ENCODE data around the gene VWA8.

The VWA8 gene

GRCh38 chr13:41547251-41548000 is 413.5 kb downstream of the VWA8 start:
- TF ChIP-seq ZNF16 (tag by site-specific recombination; IDR thresholded peaks at IDR 0.05; ENCODE audit: low read depth) (no peak), ZNF18 (tag by site-specific recombination; IDR thresholded peaks at IDR 0.05) (no peak), ZIC2 (tag by site-specific recombination; IDR thresholded peaks at IDR 0.05) (peak; percentile 72), PBX3 (CRISPR knock-in tag; IDR thresholded peaks at IDR 0.05) (no peak), ZNF658 (tag by site-specific recombination; IDR thresholded peaks at IDR 0.05) (no peak)
- no peaks in the 10 kb centered on the region for H3K4me1 ChIP-seq (ENCODE audit: control insufficient read depth, insufficient read depth, low read length)
- no peak overlapping the region for H3K4me3 ChIP-seq (ENCODE audit: low read depth, low read length)
- POLR2A ChIA-PET = no interaction called here
- H3K27ac ChIP-seq (ENCODE audit: extremely low read depth, low read depth, low read length) = no peak overlapping the region
- CTCF ChIA-PET = no interaction called here
- no peaks in the 10 kb centered on the region for H3K9me3 ChIP-seq (ENCODE audit: control insufficient read depth, insufficient read depth, low read depth, low read length)
- no peaks in the 10 kb centered on the region for H3K36me3 ChIP-seq (ENCODE audit: control insufficient read depth in 2 of 2, insufficient read depth in 1 of 2, low read length in 2 of 2)

- Histone ChIP-seq H3K9me3 (ENCODE audit: control insufficient read depth, insufficient read depth, low read depth, low read length) (no peaks in the 10 kb centered on the region), H3K4me3 (ENCODE audit: low read depth, low read length) (no peak overlapping the region), H3K27ac (ENCODE audit: extremely low read depth, low read depth, low read length) (no peak overlapping the region), H3K4me1 (ENCODE audit: control insufficient read depth, insufficient read depth, low read length) (no peaks in the 10 kb centered on the region), H3K36me3 (ENCODE audit: control insufficient read depth in 2 of 2, insufficient read depth in 1 of 2, low read length in 2 of 2) (no peaks in the 10 kb centered on the region)
- CTCF ChIA-PET = no interaction called here
- no peak for TF ChIP-seq AEBP2 (tag by site-specific recombination; IDR thresholded peaks at IDR 0.05; ENCODE audit: borderline replicate concordance)
- POLR2A ChIA-PET = no interaction called here
Observed at GRCh38 chr13:41546372-41547190, 414.3 kb downstream of the VWA8 start.

GRCh38 chr13:41545432-41545707 is 415.5 kb downstream of the VWA8 start:
- H3K27ac ChIP-seq (ENCODE audit: extremely low read depth, low read depth, low read length) = no peak overlapping the region
- CTCF ChIA-PET = no interaction called here
- no peaks in the 10 kb centered on the region for H3K9me3 ChIP-seq (ENCODE audit: control insufficient read depth, insufficient read depth, low read depth, low read length)
- no peak overlapping the region for H3K4me3 ChIP-seq (ENCODE audit: low read depth, low read length)
- H3K4me1 ChIP-seq (ENCODE audit: control insufficient read depth, insufficient read depth, low read length) = no peaks in the 10 kb centered on the region
- POLR2A ChIA-PET = no interaction called here
- H3K36me3 ChIP-seq (ENCODE audit: control insufficient read depth in 2 of 2, insufficient read depth in 1 of 2, low read length in 2 of 2) = no peaks in the 10 kb centered on the region
- TF ChIP-seq ZNF704 (tag by site-specific recombination; IDR thresholded peaks at IDR 0.05) (no peak), ZNF24 (tag by site-specific recombination; IDR thresholded peaks at IDR 0.05) (no peak), ZNF629 (tag by site-specific recombination; IDR thresholded peaks at IDR 0.05) (no peak), ZNF664 (tag by site-specific recombination; IDR thresholded peaks at IDR 0.05) (no peak), ELK4 (IDR thresholded peaks at IDR 0.05; ENCODE audit: borderline replicate concordance, low read depth, low read length) (no peak), ZNF529 (tag by site-specific recombination; IDR thresholded peaks at IDR 0.05; ENCODE audit: insufficient replicate concordance) (no peak)
